SK-N-SH (cell line): ENCODE measurements around the gene MT1F. TPM values are rescaled to one million over a fixed set of nuclear protein-coding genes. Genes with fewer than 3 reads are reported as not detected.
A peak's percentile ranks its signal among the peaks of the same experiment; 100 is the strongest.

Experiments used
- CTCF ChIA-PET: fragments of 300-600, 350-600 bp; formaldehyde crosslinking; extraction: SDS; loops from one replicate; lab custom pipeline; 2021; lab: Yijun Ruan, JAX
- POLR2A ChIA-PET: fragments of 350-600 bp; sonication (Branson Sonifier 250); formaldehyde crosslinking; extraction: SDS; loops from one replicate; lab custom pipeline; 2020; ENCODE audit warnings: antibody characterized with exemption, inconsistent platforms; lab: Yijun Ruan, JAX
- DNase-seq: peaks from one replicate; pipeline ENCODE4 v3.0.0; 2012
- H2AFZ ChIP-seq: fragments of 200-600 bp; sonication (generic); 2 replicates; pipeline ENCODE4 v1.8.1; 2016; ENCODE audit warnings: antibody characterized with exemption, mild to moderate bottlenecking, low read depth
- H3F3A ChIP-seq: fragments of 200-600 bp; sonication (generic); replicated peaks from 2 replicates; pipeline ENCODE3; 2016; ENCODE audit warnings: antibody characterized with exemption, mild to moderate bottlenecking; ENCODE audit not compliant: insufficient read depth
- H3K27ac ChIP-seq, 2 experiments: fragments of 200-500 bp in 1 of 2; fragments of 200-600 bp in 1 of 2; sonication (Bioruptor generic) in 1 of 2; sonication (generic), shearing (Covaris generic) in 1 of 2; 2 replicates each; pipeline versions ENCODE4 v1.5.1 to v1.6.1; 2014 to 2016; ENCODE audit warnings: low read depth in 2 of 2, inconsistent platforms in 1 of 2, low read length in 1 of 2, mild to moderate bottlenecking in 1 of 2, mixed read lengths in 1 of 2
- H3K27me3 ChIP-seq: fragments of 200-600 bp; sonication (generic), shearing (Covaris generic); 2 replicates; pipeline ENCODE4 v1.6.1; 2016; ENCODE audit warnings: mixed run types; ENCODE audit not compliant: insufficient read depth
- H3K36me3 ChIP-seq, 2 experiments: fragments of 200-500 bp in 1 of 2; fragments of 200-600 bp in 1 of 2; sonication (Bioruptor generic) in 1 of 2; sonication (generic) in 1 of 2; replicated peaks in 1 of 2; 2 replicates each; pipeline versions ENCODE3 to v1.5.1; 2014 to 2016; ENCODE audit warnings: low read length in 1 of 2, mild to moderate bottlenecking in 1 of 2; ENCODE audit not compliant: insufficient read depth in 2 of 2, control insufficient read depth in 1 of 2
- H3K4me1 ChIP-seq, 2 experiments: fragments of 200-500 bp in 1 of 2; fragments of 200-600 bp in 1 of 2; sonication (Bioruptor generic) in 1 of 2; sonication (generic), shearing (Covaris generic) in 1 of 2; 2 replicates each; pipeline versions ENCODE4 v1.5.1 to v1.6.1; 2014 to 2016; ENCODE audit warnings: low read depth in 1 of 2, low read length in 1 of 2, mixed run types in 1 of 2; ENCODE audit not compliant: insufficient read depth in 2 of 2, control insufficient read depth in 1 of 2
- H3K4me2 ChIP-seq: fragments of 200-600 bp; sonication (generic), shearing (Covaris generic); 2 replicates; pipeline ENCODE4 v1.6.1; 2017; ENCODE audit warnings: mixed run types
- H3K4me3 ChIP-seq, 2 experiments: fragments of 200-500 bp in 1 of 2; fragments of 200-600 bp in 1 of 2; sonication (Bioruptor generic) in 1 of 2; sonication (generic), shearing (Covaris generic) in 1 of 2; 2 replicates each; pipeline versions ENCODE4 v1.5.1 to v1.8.1; 2014 to 2016; ENCODE audit warnings: low read depth in 2 of 2, inconsistent platforms in 1 of 2, low read length in 1 of 2, mild to moderate bottlenecking in 1 of 2, mixed read lengths in 1 of 2, moderate library complexity in 1 of 2
- H3K79me2 ChIP-seq: fragments of 200-600 bp; sonication (generic); 2 replicates; pipeline ENCODE4 v1.8.1; 2017; ENCODE audit warnings: mild to moderate bottlenecking; ENCODE audit not compliant: insufficient read depth
- H3K9ac ChIP-seq: fragments of 200-600 bp; sonication (generic); 2 replicates; pipeline ENCODE4 v1.6.1; 2017; ENCODE audit warnings: mixed run types
- H3K9me2 ChIP-seq: fragments of 200-600 bp; sonication (generic); 2 replicates; pipeline ENCODE4 v1.6.1; 2017; ENCODE audit warnings: mixed run types
- H3K9me3 ChIP-seq: fragments of 200-600 bp; sonication (generic); 2 replicates; pipeline ENCODE4 v1.6.1; 2017; ENCODE audit warnings: mixed run types, mild to moderate bottlenecking, moderate library complexity
- H4K20me1 ChIP-seq: fragments of 200-600 bp; sonication (generic); 2 replicates; pipeline ENCODE4 v1.6.1; 2017; ENCODE audit warnings: mild to moderate bottlenecking, mixed run types; ENCODE audit not compliant: insufficient read depth
- CHD2 ChIP-seq: fragments of 150-350 bp; IDR thresholded peaks from 2 replicates; pipeline ENCODE4 v1.6.1; 2018; ENCODE audit warnings: low read length; ENCODE audit not compliant: partially characterized antibody
- ELF1 ChIP-seq: IDR thresholded peaks from 2 replicates; pipeline ENCODE4 v1.4.0; 2012
- EZH2phosphoT487 ChIP-seq: fragments of 200-600 bp; sonication (generic); IDR thresholded peaks from 2 replicates; pipeline ENCODE4 v1.6.1; 2017; ENCODE audit warnings: low read depth, mixed run types, mild to moderate bottlenecking, antibody characterized with exemption, moderate library complexity, borderline replicate concordance
- FOXJ3 ChIP-seq: sonication (generic); formaldehyde crosslinking; IDR thresholded peaks from 2 replicates; pipeline ENCODE4 v1.5.1; 2020; ENCODE audit warnings: mild to moderate bottlenecking, missing genetic modification reagents
- FOXM1 ChIP-seq: IDR thresholded peaks from 2 replicates; pipeline ENCODE4 v1.4.0; 2012; ENCODE audit warnings: low read depth, mild to moderate bottlenecking
- GABPA ChIP-seq: IDR thresholded peaks from 2 replicates; pipeline ENCODE4 v1.4.0; 2012; ENCODE audit warnings: low read depth, mild to moderate bottlenecking
- GATA2 ChIP-seq: sonication (generic); formaldehyde crosslinking; IDR thresholded peaks from 2 replicates; pipeline ENCODE4 v1.5.0; 2020; ENCODE audit warnings: mild to moderate bottlenecking, missing genetic modification reagents
- MAX ChIP-seq: IDR thresholded peaks from 2 replicates; pipeline ENCODE4 v1.4.0; 2012; ENCODE audit warnings: low read depth
- NFIC ChIP-seq: IDR thresholded peaks from 2 replicates; pipeline ENCODE4 v1.4.0; 2012; ENCODE audit warnings: borderline replicate concordance
- POLR2AphosphoS5 ChIP-seq: IDR thresholded peaks from 2 replicates; pipeline ENCODE4 v1.6.1; 2012; ENCODE audit warnings: low read depth, low read length
- RXRA ChIP-seq: IDR thresholded peaks from 2 replicates; pipeline ENCODE4 v1.4.0; 2012; ENCODE audit warnings: low read depth, mild to moderate bottlenecking, borderline replicate concordance
- SIN3A ChIP-seq: IDR thresholded peaks from 2 replicates; pipeline ENCODE4 v1.6.1; 2012; ENCODE audit warnings: low read depth, mild to moderate bottlenecking, low read length, moderate library complexity, borderline replicate concordance
- TAF1 ChIP-seq: IDR thresholded peaks from 2 replicates; pipeline ENCODE4 v1.6.1; 2012; ENCODE audit warnings: low read depth, mild to moderate bottlenecking, low read length, moderate library complexity, borderline replicate concordance
- TEAD4 ChIP-seq: IDR thresholded peaks from 2 replicates; pipeline ENCODE4 v1.4.0; 2012; ENCODE audit warnings: mild to moderate bottlenecking, borderline replicate concordance; ENCODE audit not compliant: insufficient read depth
- YY1 ChIP-seq: IDR thresholded peaks from 2 replicates; pipeline ENCODE4 v1.4.0; 2012; ENCODE audit warnings: low read depth, mild to moderate bottlenecking
- WGBS: methylation state at CpG from one replicate; pipeline ENCODE4 v1.1.6; 2017; ENCODE audit warnings: low lambda C conversion rate; 5-methylcytosine and 5-hydroxymethylcytosine counted together
- polyA plus RNA-seq, 3 experiments: library from polyadenylated mRNA; depleted of rRNA; stranded (reverse); fragments of >200 nt; gene quantifications; 2 replicates each; pipeline ENCODE4 v1.2.3, GENCODE V29; 2012
- TF ChIP-seq, protein P1 (sequence below): fragments of 200-600 bp; sonication (generic); IDR thresholded peaks from 2 replicates; pipeline ENCODE4 v1.6.1; 2017; ENCODE audit warnings: antibody characterized with exemption, mild to moderate bottlenecking, moderate library complexity
- TF ChIP-seq, protein P2 (sequence below): fragments of 150-350 bp; IDR thresholded peaks from 2 replicates; pipeline ENCODE4 v1.6.1; 2016; ENCODE audit warnings: mild to moderate bottlenecking, low read depth, low read length
- TF ChIP-seq, protein P3 (sequence below): IDR thresholded peaks from 2 replicates; pipeline ENCODE4; 2012
- TF ChIP-seq, protein P4 (sequence below): fragments of 150-350 bp; IDR thresholded peaks from 2 replicates; pipeline ENCODE4 v1.6.1; 2017; ENCODE audit warnings: antibody characterized with exemption, low read length, low read depth, borderline replicate concordance

MT1F gene
- polyA plus RNA-seq, 1 of the 3 experiments (the other 2 are of a cell fraction) = 13.0 TPM

DNA sequence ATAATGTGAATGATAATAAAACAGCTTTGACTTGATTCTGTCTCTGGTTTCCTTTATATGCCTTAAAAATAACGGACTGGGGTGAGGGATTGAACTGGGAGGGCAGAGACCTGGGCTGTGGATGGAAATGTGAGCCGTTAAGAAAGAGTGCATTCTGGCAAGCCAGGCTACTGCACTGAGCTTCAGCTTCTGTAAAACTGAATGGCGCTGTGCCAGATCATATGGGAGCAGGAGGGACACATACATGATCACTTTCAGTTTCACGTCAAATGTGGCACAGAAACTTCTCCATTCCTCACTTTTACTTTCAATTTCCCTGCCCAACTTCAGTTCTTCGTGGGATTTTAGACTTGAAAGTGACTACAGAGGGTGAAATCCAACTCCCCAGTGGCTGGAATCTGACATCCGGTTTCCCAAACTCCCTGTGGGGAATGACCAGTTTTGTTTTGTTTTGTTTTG is 48.3 kb upstream of the MT1F start:
- peak; percentile 69 for DNase-seq
- H3K9me3 ChIP-seq = no peaks in the 10 kb centered on the region
- H2AFZ ChIP-seq = peak overlapping the region; percentile 12; the same call in 1 of the 2 replicates
- H3K4me3 ChIP-seq = peak overlapping the region; percentile 72 to 94
- H3K36me3 ChIP-seq = no peaks in the 10 kb centered on the region
- whole genome bisulfite sequencing = 6% methylated on average over 6 of the region's 6 CpGs
- H3K4me2 ChIP-seq = peak overlapping the region; percentile 88
- H3K4me1 ChIP-seq = peaks cover 44 to 46% of the 10 kb centered on the region in 2 experiments; a peak in 3 of 4 replicates
- H4K20me1 ChIP-seq = no peaks in the 10 kb centered on the region; the same call in 1 of the 2 replicates
- no peaks in the 10 kb centered on the region for H3K9me2 ChIP-seq
- TF ChIP-seq FOXJ3 (CRISPR knock-in tag) = no peak
- TF ChIP-seq TEAD4 = 0 out of 2 replicates have a peak, but pooled peaks have one; percentile 1
- TF ChIP-seq, protein P1, sequence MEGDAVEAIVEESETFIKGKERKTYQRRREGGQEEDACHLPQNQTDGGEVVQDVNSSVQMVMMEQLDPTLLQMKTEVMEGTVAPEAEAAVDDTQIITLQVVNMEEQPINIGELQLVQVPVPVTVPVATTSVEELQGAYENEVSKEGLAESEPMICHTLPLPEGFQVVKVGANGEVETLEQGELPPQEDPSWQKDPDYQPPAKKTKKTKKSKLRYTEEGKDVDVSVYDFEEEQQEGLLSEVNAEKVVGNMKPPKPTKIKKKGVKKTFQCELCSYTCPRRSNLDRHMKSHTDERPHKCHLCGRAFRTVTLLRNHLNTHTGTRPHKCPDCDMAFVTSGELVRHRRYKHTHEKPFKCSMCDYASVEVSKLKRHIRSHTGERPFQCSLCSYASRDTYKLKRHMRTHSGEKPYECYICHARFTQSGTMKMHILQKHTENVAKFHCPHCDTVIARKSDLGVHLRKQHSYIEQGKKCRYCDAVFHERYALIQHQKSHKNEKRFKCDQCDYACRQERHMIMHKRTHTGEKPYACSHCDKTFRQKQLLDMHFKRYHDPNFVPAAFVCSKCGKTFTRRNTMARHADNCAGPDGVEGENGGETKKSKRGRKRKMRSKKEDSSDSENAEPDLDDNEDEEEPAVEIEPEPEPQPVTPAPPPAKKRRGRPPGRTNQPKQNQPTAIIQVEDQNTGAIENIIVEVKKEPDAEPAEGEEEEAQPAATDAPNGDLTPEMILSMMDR = peak; percentile 33
- TF ChIP-seq, all 33 proteins: peak for 2
- peak overlapping the region; percentile 77 to 96 for H3K27ac ChIP-seq
- POLR2A ChIA-PET = interaction anchor here (0.7 kb wide), 1 partner anchor 21 kb away, joined by 3 read pairs; no protein-coding TSS in a partner anchor
- H3K9ac ChIP-seq = peak overlapping the region; percentile 90
- H3K27me3 ChIP-seq = no peaks in the 10 kb centered on the region
- H3F3A ChIP-seq = peaks cover 71% of the 10 kb centered on the region
- CTCF ChIA-PET = interaction anchor here (1.5 to 1.8 kb wide), 3 partner anchors 9 to 180 kb away, joined by 6 to 8 read pairs (median 7); no protein-coding TSS in a partner anchor
- peaks cover 30% of the 10 kb centered on the region for H3K79me2 ChIP-seq

DNA sequence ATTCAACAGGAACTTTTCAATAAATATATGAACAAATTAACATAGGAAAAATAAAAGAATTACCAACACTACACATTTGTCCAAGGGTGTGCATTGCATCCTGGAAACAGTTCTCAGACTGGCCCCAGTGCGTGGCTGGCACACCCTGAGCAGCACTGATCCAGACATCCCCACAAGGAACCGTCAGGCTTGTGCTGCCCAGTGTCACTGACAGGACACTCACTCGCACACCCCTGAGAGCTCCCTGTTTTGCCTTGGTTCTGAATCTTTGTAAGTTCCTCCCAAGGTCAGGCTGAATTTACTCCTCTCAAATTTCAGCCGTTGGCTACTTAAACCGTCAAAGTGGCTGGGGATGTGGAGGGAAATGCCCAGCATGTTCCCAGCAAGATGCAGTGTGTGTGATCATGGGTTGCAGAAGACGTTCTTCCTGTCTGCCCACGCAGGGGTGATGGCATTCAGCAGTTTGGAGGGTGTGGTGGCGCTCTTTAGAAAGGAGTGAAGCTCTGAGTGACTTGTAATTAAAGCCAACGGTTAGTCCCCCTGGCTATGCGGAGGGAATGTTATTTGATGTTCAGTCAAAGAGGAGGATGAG is 47.6 kb upstream of the MT1F start:
- peaks cover 46 to 51% of the 10 kb centered on the region in 2 experiments; a peak in 3 of 4 replicates for H3K4me1 ChIP-seq
- H3K27ac ChIP-seq = peak overlapping the region; percentile 77 to 96
- no peaks in the 10 kb centered on the region for H3K9me3 ChIP-seq
- peak overlapping the region; percentile 72 to 94; a peak in 3 of 4 replicates for H3K4me3 ChIP-seq
- ChIA-PET CTCF (interaction anchor here (0.9 to 1.8 kb wide), 3 partner anchors 10 to 92 kb away, joined by 4 to 8 read pairs (median 7); no protein-coding TSS in a partner anchor), POLR2A (interaction anchor here (0.7 to 1.5 kb wide), 2 partner anchors 20 to 73 kb away, joined by 3 to 6 read pairs; partner anchors contain the start of gene MT1X)
- no peaks in the 10 kb centered on the region for H3K36me3 ChIP-seq
- no peaks in the 10 kb centered on the region; the same call in 1 of the 2 replicates for H4K20me1 ChIP-seq
- 38% methylated on average over 10 of the region's 10 CpGs for WGBS
- TF ChIP-seq FOXJ3 (CRISPR knock-in tag) (no peak), GABPA (0 out of 2 replicates have a peak, but pooled peaks have one; percentile 7), GATA2 (CRISPR knock-in tag) (no peak), TAF1 (no peak), ELF1 (no peak), CHD2 (no peak), POLR2AphosphoS5 (peak; percentile 48; the same call in 1 of the 2 replicates), TEAD4 (no peak), MAX (peak; percentile 53), FOXM1 (no peak), SIN3A (peak; percentile 11; the same call in 1 of the 2 replicates), YY1 (no peak), RXRA (no peak), EZH2phosphoT487 (no peak), NFIC (no peak; the same call in 1 of the 2 replicates)
- TF ChIP-seq, protein P2, sequence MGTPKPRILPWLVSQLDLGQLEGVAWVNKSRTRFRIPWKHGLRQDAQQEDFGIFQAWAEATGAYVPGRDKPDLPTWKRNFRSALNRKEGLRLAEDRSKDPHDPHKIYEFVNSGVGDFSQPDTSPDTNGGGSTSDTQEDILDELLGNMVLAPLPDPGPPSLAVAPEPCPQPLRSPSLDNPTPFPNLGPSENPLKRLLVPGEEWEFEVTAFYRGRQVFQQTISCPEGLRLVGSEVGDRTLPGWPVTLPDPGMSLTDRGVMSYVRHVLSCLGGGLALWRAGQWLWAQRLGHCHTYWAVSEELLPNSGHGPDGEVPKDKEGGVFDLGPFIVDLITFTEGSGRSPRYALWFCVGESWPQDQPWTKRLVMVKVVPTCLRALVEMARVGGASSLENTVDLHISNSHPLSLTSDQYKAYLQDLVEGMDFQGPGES = no peak
- TF ChIP-seq, protein P3, sequence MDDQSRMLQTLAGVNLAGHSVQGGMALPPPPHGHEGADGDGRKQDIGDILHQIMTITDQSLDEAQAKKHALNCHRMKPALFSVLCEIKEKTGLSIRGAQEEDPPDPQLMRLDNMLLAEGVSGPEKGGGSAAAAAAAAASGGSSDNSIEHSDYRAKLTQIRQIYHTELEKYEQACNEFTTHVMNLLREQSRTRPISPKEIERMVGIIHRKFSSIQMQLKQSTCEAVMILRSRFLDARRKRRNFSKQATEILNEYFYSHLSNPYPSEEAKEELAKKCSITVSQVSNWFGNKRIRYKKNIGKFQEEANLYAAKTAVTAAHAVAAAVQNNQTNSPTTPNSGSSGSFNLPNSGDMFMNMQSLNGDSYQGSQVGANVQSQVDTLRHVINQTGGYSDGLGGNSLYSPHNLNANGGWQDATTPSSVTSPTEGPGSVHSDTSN = no peak
- TF ChIP-seq, protein P4, sequence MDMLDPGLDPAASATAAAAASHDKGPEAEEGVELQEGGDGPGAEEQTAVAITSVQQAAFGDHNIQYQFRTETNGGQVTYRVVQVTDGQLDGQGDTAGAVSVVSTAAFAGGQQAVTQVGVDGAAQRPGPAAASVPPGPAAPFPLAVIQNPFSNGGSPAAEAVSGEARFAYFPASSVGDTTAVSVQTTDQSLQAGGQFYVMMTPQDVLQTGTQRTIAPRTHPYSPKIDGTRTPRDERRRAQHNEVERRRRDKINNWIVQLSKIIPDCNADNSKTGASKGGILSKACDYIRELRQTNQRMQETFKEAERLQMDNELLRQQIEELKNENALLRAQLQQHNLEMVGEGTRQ = no peak
- no peaks in the 10 kb centered on the region for H3K27me3 ChIP-seq
- peak overlapping the region; percentile 88 for H3K4me2 ChIP-seq
- peak overlapping the region; percentile 90 for H3K9ac ChIP-seq
- no peak for DNase-seq
- peaks cover 30% of the 10 kb centered on the region for H3K79me2 ChIP-seq
- H3K9me2 ChIP-seq = no peaks in the 10 kb centered on the region
- peaks cover 76% of the 10 kb centered on the region for H3F3A ChIP-seq
- H2AFZ ChIP-seq = peak overlapping the region; percentile 12; the same call in 1 of the 2 replicates
